ENCODE measurements around the gene FAM216A.

DNA sequence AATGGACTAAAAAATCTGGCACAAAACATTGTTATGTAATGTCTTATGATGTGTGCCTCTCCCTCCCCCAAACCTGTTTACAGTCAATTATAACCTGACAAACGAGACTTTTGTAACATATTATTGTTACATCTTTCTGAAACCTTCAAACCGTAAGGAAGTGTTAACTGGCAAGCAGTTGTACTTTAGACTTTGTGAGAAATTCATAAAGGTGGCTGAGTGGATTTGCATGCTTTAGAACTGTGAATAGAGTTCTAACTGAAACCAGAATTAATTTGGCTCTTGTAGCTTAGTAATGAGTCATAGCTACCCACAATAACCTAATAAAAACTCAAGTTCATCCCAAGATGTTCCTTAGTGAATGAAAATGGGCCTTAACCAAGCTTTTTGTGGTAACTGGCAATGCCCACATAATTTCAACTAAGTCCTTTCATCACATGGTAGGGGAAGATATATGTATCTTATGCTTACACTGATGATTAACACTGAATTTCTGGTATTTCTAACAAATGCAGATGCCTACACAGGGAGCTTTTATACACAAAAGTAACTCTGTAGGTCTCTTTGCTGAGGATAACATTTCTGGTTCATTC lies 63.2 kb downstream of the FAM216A start:
- TF ChIP-seq EZH2 (IDR thresholded peaks at IDR 0.05; ENCODE audit: insufficient read depth, poor library complexity, severe bottlenecking), result no peak
- no peak for TF ChIP-seq EZH2phosphoT487 (IDR thresholded peaks at IDR 0.05; ENCODE audit: insufficient read depth, low read depth)
